K562 (cell line): ENCODE results near the gene PNRC1. TPM values are rescaled to one million over a fixed set of nuclear protein-coding genes. Genes with fewer than 3 reads are reported as not detected.
A peak's percentile ranks its signal among the peaks of the same experiment; 100 is the strongest.

Source experiments
- CBX3 ChIP-seq, 2 experiments: IDR thresholded peaks; 1 replicate in 1 of 2; 2 replicates in 1 of 2; pipeline ENCODE4 v1.6.1; 2012; ENCODE audit warnings: inconsistent platforms in 2 of 2, low read length in 2 of 2, borderline replicate concordance in 1 of 2, control low read depth in 1 of 2
- FOXA3 ChIP-seq, 2 experiments: fragments of 450-650 bp in 1 of 2; sonication (generic) in 1 of 2; formaldehyde crosslinking; IDR thresholded peaks in 1 of 2; conservative IDR thresholded peaks in 1 of 2; 2 replicates each; pipeline versions ENCODE4 v1.4.0 to v1.8.0; 2020 to 2022; ENCODE audit warnings: mild to moderate bottlenecking in 2 of 2, missing genetic modification reagents in 1 of 2
- GABPA ChIP-seq: fragments of 200-800 bp; sonication (Bioruptor generic); conservative IDR thresholded peaks from 2 replicates; pipeline ENCODE4 v1.6.1; 2016; ENCODE audit warnings: low read depth, missing genetic modification characterization, missing compliant biosample characterization
- LARP7 ChIP-seq: fragments of 450-650 bp; IDR thresholded peaks from 2 replicates; pipeline ENCODE4 v1.6.1; 2016
- NFRKB ChIP-seq: fragments of 450-650 bp; IDR thresholded peaks from 2 replicates; pipeline ENCODE4 v1.6.1; 2016; ENCODE audit warnings: low read depth
- POLR2AphosphoS5 ChIP-seq: IDR thresholded peaks from 2 replicates; pipeline ENCODE4 v1.6.1; 2011; ENCODE audit warnings: mild to moderate bottlenecking, low read depth, low read length, moderate library complexity; ENCODE audit not compliant: control insufficient read depth, insufficient read depth
- PRMT5 ChIP-seq: sonication (generic); formaldehyde crosslinking; IDR thresholded peaks from 2 replicates; pipeline ENCODE4 v1.5.0; 2020; ENCODE audit warnings: missing genetic modification reagents
- SRSF7 ChIP-seq: fragments of 200-400 bp; formaldehyde crosslinking; optimal IDR thresholded peaks from 2 replicates; pipeline ENCODE3; 2017; ENCODE audit warnings: mild to moderate bottlenecking, low read depth, low read length
- TBL1XR1 ChIP-seq, 2 experiments: IDR thresholded peaks; 2 replicates each; pipeline ENCODE4 v1.6.1; 2012; ENCODE audit warnings: improper control_type of control experiment in 2 of 2, low read length in 2 of 2, mild to moderate bottlenecking in 1 of 2
- TEAD1 ChIP-seq, 2 experiments: fragments of 450-650 bp in 1 of 2; sonication (generic) in 1 of 2; formaldehyde crosslinking; IDR thresholded peaks; 2 replicates each; pipeline versions ENCODE4 v1.4.0 to v1.8.0; 2020 to 2022; ENCODE audit warnings: mild to moderate bottlenecking in 2 of 2, missing genetic modification reagents in 1 of 2
- TEAD4 ChIP-seq, 2 experiments: sonication (generic) in 1 of 2; formaldehyde crosslinking in 1 of 2; IDR thresholded peaks; 2 replicates each; pipeline versions ENCODE4 v1.6.1 to v1.8.0; 2012 to 2022; ENCODE audit warnings: borderline replicate concordance in 1 of 2, inconsistent platforms in 1 of 2, low read length in 1 of 2, mild to moderate bottlenecking in 1 of 2, missing genetic modification reagents in 1 of 2
- TFAM ChIP-seq: fragments of 250-450 bp; sonication (Bioruptor Pico); conservative IDR thresholded peaks from 2 replicates; pipeline ENCODE4 v1.5.0; 2021; ENCODE audit warnings: mild to moderate bottlenecking, moderate library complexity
- ZFX ChIP-seq: sonication (generic); formaldehyde crosslinking; IDR thresholded peaks from 2 replicates; pipeline ENCODE4 v1.8.0; 2022; ENCODE audit warnings: mild to moderate bottlenecking, missing genetic modification reagents, moderate library complexity
- ZNF699 ChIP-seq: fragments of 250-450 bp; sonication (Bioruptor Pico); IDR thresholded peaks from 2 replicates; pipeline ENCODE4 v1.8.0; 2021; ENCODE audit warnings: mild to moderate bottlenecking, moderate library complexity; ENCODE audit not compliant: insufficient replicate concordance
- ZNF76 ChIP-seq: fragments of 250-450 bp; sonication (Bioruptor Pico); IDR thresholded peaks from 2 replicates; pipeline ENCODE4 v1.4.0; 2020; ENCODE audit warnings: mild to moderate bottlenecking, moderate library complexity, borderline replicate concordance
- polyA plus RNA-seq, 8 experiments: library from polyadenylated mRNA; depleted of rRNA in 4 of 8; stranded (reverse) in 5 of 8; unstranded in 3 of 8; fragments of >200 nt; fragmentation: Nextera tagmentation in 2 of 8; fragmentation: Illumina TruSeq in 1 of 8; extraction: Ambion mirVana in 2 of 8; extraction: Trizol in 1 of 8; gene quantifications; 2 replicates each; pipeline versions ENCODE4 v1.2.1 to v1.2.3, GENCODE V29; 2011 to 2014; ENCODE audit warnings: inconsistent platforms in 1 of 8, missing spikeins in 1 of 8
- total RNA-seq, 7 experiments: library from RNA; depleted of rRNA in 6 of 7; stranded (reverse); fragments of >200 nt in 6 of 7; fragmentation: Illumina TruSeq in 2 of 7; extraction: Trizol in 2 of 7; gene quantifications; 2 replicates each; pipeline versions ENCODE4 v1.2.1 to v1.2.3, GENCODE V29; 2011 to 2021; ENCODE audit warnings: low replicate concordance in 1 of 7
- TF ChIP-seq, protein P1 (sequence below): fragments of 450-650 bp; IDR thresholded peaks from 2 replicates; pipeline ENCODE4 v1.6.1; 2017; ENCODE audit warnings: antibody characterized with exemption, mild to moderate bottlenecking
- TF ChIP-seq, protein P2 (sequence below), 2 experiments: fragments of 450-650 bp in 1 of 2; sonication (generic) in 1 of 2; formaldehyde crosslinking; conservative IDR thresholded peaks; 2 replicates each; pipeline versions ENCODE4 v1.4.0 to v1.8.1; 2020 to 2022; ENCODE audit warnings: mild to moderate bottlenecking in 1 of 2, missing genetic modification reagents in 1 of 2
- TF ChIP-seq, protein P3 (sequence below): sonication (generic); formaldehyde crosslinking; IDR thresholded peaks from 2 replicates; pipeline ENCODE4 v1.8.1; 2022; ENCODE audit warnings: missing genetic modification reagents
- TF ChIP-seq, protein P4 (sequence below): fragments of 450-650 bp; IDR thresholded peaks from 2 replicates; pipeline ENCODE4 v1.7.0; 2016; ENCODE audit warnings: borderline replicate concordance

Gene PNRC1
- total and polyA plus RNA-seq, 9 of the 15 experiments (the other 6 are each of a cell fraction or from before 2014, with no cell fraction given), result 1.2 to 10.8 (median 6.5) TPM

DNA sequence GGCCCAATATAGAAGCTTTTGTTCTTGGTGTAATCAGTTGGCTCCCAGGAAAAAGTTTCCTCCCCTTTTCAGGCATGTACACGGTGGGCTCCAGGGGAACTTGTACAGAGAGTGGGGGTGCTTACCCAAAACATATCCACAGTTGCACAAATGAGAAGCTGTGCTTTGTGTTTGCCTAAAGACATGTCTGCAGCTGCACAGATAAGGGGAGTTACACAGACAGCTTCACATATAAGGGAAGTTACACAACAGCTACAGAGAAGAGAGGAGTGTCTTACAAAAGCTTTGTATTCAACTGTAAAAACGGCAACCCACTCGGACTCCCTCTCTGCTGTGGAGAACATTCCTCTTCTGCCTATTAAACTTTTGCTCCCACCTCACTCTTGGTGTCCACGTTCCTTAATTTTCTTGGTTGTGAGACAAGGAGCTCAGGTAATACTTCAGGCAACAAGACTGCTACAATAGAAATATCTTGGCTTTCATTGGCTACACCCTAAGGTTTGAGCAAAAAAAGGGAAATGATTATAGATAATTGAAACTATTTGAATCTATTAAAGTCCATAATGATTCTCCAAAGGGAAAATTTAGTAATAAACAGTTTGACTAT, 7.4 kb upstream of the PNRC1 start (continued):
- TF ChIP-seq, protein P1, sequence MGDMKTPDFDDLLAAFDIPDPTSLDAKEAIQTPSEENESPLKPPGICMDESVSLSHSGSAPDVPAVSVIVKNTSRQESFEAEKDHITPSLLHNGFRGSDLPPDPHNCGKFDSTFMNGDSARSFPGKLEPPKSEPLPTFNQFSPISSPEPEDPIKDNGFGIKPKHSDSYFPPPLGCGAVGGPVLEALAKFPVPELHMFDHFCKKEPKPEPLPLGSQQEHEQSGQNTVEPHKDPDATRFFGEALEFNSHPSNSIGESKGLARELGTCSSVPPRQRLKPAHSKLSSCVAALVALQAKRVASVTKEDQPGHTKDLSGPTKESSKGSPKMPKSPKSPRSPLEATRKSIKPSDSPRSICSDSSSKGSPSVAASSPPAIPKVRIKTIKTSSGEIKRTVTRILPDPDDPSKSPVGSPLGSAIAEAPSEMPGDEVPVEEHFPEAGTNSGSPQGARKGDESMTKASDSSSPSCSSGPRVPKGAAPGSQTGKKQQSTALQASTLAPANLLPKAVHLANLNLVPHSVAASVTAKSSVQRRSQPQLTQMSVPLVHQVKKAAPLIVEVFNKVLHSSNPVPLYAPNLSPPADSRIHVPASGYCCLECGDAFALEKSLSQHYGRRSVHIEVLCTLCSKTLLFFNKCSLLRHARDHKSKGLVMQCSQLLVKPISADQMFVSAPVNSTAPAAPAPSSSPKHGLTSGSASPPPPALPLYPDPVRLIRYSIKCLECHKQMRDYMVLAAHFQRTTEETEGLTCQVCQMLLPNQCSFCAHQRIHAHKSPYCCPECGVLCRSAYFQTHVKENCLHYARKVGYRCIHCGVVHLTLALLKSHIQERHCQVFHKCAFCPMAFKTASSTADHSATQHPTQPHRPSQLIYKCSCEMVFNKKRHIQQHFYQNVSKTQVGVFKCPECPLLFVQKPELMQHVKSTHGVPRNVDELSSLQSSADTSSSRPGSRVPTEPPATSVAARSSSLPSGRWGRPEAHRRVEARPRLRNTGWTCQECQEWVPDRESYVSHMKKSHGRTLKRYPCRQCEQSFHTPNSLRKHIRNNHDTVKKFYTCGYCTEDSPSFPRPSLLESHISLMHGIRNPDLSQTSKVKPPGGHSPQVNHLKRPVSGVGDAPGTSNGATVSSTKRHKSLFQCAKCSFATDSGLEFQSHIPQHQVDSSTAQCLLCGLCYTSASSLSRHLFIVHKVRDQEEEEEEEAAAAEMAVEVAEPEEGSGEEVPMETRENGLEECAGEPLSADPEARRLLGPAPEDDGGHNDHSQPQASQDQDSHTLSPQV, result no peak
- TF ChIP-seq TFAM (CRISPR knock-in tag) (no peak), NFRKB (no peak), ZFX (no peak), ZNF76 (CRISPR knock-in tag) (no peak), GABPA (0 out of 2 replicates have a peak, but pooled peaks have one; percentile 22), TBL1XR1 (IDR thresholded peaks at IDR 0.05; ENCODE audit: low read length in 2 of 2) (peak in 1 of 2 experiments; percentile 65; a peak in 1 of 4 replicates), PRMT5 (CRISPR knock-in tag) (no peak), CBX3 (IDR thresholded peaks at IDR 0.05; ENCODE audit: borderline replicate concordance in 1 of 2, low read length in 2 of 2) (peak in 1 of 2 experiments; percentile 52; a peak in 1 of 3 replicates), SRSF7 (no peak), LARP7 (no peak), TEAD1 (CRISPR knock-in tag; IDR thresholded peaks at IDR 0.05) (no peak), POLR2AphosphoS5 (peak; percentile 69; the same call in 1 of the 2 replicates), FOXA3 (CRISPR knock-in tag; conservative IDR thresholded peaks at IDR 0.05 in 1 of 2, IDR thresholded peaks at IDR 0.05 in 1 of 2) (peak in 1 of 2 experiments; percentile 92; a peak in 2 of 4 replicates), TEAD4 (IDR thresholded peaks at IDR 0.05; ENCODE audit: low read length) (peak; percentile 91), TEAD4 (CRISPR knock-in tag; IDR thresholded peaks at IDR 0.05; ENCODE audit: borderline replicate concordance) (no peak), ZNF699 (no peak)
- TF ChIP-seq, protein P2, sequence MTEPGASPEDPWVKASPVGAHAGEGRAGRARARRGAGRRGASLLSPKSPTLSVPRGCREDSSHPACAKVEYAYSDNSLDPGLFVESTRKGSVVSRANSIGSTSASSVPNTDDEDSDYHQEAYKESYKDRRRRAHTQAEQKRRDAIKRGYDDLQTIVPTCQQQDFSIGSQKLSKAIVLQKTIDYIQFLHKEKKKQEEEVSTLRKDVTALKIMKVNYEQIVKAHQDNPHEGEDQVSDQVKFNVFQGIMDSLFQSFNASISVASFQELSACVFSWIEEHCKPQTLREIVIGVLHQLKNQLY (CRISPR knock-in tag; conservative IDR thresholded peaks at IDR 0.05), result no peak
- TF ChIP-seq, protein P3, sequence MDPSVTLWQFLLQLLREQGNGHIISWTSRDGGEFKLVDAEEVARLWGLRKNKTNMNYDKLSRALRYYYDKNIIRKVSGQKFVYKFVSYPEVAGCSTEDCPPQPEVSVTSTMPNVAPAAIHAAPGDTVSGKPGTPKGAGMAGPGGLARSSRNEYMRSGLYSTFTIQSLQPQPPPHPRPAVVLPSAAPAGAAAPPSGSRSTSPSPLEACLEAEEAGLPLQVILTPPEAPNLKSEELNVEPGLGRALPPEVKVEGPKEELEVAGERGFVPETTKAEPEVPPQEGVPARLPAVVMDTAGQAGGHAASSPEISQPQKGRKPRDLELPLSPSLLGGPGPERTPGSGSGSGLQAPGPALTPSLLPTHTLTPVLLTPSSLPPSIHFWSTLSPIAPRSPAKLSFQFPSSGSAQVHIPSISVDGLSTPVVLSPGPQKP (CRISPR knock-in tag), result no peak
- TF ChIP-seq, protein P4, sequence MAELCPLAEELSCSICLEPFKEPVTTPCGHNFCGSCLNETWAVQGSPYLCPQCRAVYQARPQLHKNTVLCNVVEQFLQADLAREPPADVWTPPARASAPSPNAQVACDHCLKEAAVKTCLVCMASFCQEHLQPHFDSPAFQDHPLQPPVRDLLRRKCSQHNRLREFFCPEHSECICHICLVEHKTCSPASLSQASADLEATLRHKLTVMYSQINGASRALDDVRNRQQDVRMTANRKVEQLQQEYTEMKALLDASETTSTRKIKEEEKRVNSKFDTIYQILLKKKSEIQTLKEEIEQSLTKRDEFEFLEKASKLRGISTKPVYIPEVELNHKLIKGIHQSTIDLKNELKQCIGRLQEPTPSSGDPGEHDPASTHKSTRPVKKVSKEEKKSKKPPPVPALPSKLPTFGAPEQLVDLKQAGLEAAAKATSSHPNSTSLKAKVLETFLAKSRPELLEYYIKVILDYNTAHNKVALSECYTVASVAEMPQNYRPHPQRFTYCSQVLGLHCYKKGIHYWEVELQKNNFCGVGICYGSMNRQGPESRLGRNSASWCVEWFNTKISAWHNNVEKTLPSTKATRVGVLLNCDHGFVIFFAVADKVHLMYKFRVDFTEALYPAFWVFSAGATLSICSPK, result no peak
